Activated T-cell treated with anti-CD3 and anti-CD28 coated beads for 1 hour (primary cell): ENCODE measurements around the gene EPHA6.
"Not testable (repeated sequence)": the region's sequence is repeated elsewhere in the genome, so short reads cannot be mapped to it uniquely, and the experiment has no call there.

ENCODE experiments used
- DNase-seq: peaks from one replicate; pipeline ENCODE4 v3.0.0-alpha.2; 2020; ENCODE audit warnings: low read depth

The EPHA6 gene

DNA sequence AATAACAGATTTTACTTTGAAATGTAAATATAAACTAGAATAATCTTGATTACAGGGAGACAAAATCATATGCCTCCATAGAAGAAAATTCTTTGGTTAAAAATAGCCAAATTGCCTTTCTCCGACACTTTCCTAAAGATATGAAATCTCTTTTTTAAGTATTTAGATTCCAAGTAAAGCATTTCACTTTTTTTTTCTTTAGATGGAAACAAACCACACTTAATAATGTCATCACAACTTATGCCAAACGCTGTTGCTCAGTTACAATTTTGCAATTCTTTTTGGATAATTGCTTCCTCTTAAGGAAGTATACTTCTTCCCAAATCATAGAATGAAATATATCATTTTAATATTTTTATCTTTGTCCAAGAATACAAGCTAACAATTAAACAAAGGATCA, 656.1 kb downstream of the EPHA6 start:
- no peak for DNase-seq

DNA sequence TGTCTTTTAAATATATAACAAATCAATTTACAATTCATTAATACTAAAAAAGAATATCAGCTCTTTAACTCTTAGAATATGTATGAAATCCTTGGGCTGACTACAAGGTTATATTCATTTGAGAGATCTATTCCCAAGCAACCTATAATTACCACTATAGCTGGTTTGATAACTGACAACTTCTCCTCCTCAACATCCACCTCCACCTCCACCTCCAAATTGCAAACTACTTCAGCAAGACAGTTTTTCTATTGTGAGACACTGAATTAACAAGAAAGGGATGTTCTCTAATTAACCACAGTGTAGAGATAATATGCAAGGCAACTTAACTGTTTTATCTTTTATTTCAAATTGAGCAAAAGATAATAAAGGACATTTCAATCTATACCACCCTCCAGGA, 665.3 kb downstream of the EPHA6 start:
- DNase-seq: no peak

DNA sequence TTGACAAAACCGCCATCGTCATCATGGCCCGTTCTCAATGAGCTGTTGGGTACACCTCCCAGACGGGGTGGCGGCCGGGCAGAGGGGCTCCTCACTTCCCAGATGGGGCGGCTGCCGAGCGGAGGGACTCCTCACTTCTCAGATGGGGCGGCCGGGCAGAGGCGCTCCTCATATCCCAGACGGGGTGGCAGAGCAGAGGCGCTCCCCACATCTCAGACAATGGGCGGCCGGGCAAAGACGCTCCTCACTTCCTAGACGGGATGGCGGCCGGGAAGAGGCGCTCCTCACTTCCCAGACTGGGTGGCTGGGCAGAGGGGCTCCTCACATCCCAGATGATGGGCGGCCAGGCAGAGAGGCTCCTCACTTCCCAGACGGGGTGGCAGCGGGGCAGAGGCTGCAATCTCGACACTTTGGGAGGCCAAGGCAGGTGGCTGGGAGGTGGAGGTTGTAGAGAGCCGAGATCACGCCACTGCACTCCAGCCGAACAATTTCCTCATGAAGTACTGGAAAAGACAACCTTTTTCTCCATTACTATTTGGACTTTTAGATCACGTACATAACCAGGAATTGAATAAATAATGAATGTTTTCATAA, 666.4 kb downstream of the EPHA6 start:
- not testable (repeated sequence) for DNase-seq

DNA sequence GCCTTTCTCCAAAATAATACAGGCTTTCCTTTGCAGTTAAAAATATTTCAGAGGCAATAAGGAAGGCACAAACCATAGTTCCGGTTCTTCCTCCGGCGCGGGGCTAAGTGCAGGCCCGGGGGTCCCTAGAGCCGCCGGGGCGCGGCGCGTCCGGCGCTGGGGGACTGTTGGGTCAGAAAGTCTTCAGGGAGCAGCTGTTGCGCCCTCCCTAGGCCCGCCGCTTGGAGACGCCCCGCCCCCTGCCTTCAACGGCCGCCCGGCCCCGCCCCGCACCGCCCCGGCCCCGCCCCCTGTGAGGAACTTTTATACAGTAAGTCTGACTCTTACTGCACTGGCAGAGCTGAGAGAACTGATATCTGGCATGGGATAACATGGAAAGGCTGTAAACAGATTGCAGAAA, 667.0 kb downstream of the EPHA6 start:
- DNase-seq: no peak

DNA sequence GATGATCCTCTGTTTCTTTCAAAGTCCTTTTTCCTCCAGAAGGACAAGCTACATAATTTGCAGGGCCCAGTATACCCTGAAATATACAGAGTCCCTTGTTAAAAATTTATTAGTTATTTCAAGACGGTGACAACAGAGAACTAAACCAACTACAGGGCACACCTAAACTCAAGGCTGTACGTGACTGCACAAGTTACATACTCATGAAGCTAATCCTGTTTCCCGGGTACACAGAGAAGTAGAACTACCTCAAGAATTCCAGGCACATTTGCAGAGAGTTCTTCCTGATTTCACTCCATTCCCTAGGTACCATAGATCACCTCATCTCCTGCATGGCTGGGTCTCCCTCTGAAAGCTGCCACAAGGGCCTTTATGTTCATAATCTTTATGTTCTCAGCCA, 670.8 kb downstream of the EPHA6 start:
- DNase-seq: no peak

DNA sequence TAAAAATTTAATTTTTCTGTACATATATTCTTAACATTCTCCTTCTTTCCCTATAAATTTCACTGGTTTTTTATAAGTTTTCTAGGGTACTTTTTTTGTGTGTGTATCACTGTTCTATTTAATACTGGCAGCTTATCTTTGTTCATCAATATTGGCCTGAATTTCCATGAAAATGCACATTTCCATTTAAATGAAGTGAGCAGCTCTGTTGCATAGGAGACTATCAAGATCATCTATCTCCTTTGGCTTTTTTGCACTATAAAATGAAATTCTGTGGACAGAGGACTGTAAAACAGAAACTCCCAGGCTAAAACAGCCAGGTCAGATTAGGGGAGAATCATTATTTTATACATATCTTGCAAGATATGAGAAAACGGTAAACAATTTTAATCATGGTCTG, 673.2 kb downstream of the EPHA6 start:
- DNase-seq: no peak

DNA sequence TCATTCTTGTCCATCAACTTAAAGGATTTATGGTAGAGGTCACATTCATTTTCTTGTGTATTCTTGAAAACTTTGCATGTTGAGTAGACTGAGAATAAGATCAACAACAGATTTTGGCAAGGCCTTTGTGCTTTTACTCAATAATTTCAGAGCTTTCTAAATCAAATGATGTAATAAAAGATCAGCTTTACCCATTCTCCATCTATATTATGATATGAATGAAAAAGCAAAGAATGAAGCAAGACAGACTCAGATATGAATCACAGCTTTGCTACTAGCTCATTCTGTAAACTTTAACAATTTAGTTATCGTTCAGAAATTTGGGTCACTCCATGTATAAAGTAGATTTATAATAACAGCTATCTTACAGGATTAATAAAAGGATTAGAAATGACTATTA, 674.3 kb downstream of the EPHA6 start:
- no peak for DNase-seq

DNA sequence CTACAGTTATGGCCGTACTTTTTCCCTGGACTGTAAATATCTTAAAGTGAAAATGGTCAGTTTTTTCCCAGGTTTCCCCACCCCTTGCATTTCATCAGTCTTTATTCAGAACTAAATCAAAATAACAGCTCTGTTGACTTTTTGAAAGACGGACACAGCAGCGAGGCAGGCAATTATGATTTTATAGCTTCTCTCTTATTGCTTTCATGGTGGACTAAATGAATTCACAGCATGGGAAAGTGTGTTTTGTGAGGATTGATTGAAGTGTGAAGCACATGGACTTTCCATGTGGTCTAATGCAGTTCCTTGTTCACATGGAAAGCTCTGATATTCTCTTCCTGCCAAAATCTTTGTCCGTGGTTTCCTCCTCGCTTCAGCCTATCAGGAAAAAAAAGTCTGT, 681.5 kb downstream of the EPHA6 start:
- DNase-seq: no peak

DNA sequence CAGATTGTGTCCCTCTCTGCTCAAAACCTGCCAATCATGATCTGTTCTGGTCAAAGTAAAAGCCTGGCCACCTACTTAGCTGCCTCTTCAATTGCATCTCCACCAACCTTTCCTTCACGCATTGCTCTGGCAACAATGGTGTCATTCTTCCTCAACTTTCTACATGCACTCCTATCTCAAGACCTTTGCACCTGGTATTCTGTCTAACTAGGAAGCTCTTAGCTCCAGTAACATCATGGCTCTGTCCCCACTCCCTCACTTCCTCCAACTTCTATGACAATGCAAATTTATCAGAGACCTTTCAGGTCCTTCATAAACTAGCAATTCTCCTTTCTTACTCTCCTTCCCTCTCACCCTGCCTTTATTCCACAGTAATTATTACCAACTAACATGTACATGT, 682.7 kb downstream of the EPHA6 start:
- DNase-seq: no peak

DNA sequence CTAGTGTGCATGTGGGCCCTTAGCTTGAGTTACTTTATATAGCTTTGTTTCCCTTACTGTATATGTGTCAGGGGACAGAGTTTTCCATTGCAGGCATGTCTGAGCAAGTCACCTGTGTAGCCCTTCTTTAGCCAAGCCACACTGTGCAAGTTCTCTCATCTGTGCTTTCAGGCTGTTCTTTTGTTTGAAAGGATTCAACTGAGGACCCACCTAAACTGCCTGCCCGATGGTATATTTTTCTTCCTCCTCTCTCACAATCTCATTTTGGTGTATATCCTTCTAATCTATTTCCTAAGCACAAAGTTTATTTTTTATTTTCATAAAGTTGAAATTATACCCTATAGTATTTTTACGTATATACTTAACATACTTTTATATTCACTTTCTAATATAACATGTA, 690.1 kb downstream of the EPHA6 start:
- no peak for DNase-seq

DNA sequence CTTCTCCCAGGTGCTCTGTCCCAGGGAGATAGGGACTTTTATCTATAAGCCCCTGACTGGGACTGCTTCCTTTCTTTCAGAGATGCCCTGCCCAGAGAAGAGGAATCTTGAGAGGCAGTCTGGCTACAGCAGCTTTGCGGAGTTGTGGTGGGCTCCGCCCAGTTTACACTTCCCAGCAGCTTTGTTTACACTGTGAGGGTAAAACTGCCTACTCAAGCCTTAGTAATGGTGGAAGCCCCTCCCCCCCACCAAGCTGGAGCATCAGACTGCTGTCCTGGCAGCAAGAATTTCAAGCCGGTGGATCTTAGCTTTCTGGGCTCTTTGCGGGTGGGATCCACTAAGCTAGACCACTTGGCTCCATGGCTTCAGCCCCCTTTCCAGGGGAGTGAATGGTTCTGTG, 696.4 kb downstream of the EPHA6 start:
- no peak for DNase-seq

DNA sequence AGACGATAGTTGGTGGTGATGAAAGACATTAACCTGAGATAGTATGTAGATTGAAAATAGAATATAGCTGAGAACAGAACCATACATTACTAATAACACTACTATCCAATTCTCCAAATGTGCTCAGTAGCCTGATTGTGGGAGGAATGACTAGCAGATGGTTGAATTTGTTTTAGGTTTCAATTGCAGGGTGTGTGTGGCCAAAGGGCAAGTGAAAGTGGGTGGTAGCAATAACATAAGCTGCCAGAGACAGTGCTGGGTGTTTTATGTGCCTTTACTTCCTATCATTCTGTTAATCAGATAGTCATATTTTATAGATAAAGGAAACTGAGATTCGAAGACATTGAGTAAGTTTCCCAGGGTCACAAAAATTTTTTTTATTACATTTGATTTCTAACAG, 700.7 kb downstream of the EPHA6 start:
- no peak for DNase-seq

DNA sequence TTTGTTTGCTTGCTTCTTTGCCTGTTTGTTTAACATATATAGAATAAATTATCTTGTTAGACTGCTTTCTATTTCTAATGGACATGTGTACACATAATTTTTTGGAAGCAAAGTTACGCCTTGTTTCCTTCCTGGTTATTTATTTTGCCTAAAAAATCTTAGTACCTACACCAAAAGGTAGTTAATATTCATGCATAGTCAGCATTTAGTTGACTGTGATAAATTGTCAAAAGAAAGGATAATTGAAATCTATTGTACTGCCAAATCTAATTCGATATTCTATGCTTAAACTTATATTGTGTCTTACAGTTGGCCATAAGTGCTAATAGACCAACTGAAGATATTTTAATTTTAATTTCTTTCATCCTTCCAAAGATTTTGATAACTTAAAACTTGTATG, 716.3 kb downstream of the EPHA6 start:
- no peak for DNase-seq

DNA sequence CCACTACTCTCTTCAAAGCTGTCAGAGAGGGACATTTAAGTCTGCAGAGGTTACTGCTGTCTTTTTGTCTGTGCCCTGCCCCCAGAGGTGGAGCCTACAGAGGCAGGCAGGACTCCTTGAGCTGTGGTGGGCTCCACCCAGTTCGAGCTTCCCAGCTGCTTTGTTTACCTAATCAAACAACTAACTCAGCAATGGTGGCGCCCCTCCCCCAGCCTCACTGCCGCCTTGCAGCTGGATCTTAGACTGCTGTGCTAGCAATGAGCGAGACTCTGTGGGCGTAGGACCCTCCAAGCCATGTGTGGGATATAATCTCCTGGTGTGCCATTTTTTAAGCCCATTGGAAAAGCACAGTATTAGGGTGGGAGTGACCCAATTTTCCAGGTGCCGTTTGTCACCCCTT, 733.2 kb downstream of the EPHA6 start:
- not testable (repeated sequence) for DNase-seq

DNA sequence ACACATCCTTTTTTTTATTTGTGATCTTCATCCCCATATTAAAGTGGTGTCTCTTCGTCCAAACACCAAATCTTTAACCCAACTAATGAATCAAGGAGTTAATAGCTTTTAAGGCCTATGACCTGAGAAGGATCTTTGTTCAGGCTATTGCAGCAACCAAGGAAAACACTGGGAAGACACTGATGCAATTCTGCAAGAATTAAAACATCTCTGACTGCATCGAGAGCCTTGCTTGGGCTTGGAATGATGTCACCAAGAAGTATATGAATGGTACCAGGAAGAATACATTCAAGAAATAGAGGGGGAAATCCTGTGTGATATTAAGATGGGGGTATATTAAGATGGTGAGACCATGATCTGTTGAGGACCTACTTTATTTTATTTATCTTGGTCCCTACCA, 736.0 kb downstream of the EPHA6 start:
- no peak for DNase-seq

DNA sequence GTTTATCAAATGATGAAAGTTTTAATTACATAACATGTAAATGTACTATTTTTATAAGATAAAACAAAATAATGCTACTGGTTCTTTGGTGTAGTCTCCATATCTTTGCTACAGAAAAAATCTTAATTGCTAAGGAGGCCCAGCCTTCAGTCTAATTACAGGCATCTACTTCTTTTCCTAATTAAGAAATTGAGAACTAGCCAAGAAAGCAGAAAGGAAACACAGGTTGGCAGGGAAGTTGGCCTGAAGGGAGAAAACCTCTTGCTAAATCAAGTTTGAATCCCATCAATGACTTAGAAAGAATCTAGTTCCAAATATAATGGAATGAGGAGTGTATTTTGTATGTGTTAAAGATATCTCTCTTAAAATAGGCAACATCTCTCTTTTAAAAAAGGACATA, 737.8 kb downstream of the EPHA6 start:
- DNase-seq: no peak

DNA sequence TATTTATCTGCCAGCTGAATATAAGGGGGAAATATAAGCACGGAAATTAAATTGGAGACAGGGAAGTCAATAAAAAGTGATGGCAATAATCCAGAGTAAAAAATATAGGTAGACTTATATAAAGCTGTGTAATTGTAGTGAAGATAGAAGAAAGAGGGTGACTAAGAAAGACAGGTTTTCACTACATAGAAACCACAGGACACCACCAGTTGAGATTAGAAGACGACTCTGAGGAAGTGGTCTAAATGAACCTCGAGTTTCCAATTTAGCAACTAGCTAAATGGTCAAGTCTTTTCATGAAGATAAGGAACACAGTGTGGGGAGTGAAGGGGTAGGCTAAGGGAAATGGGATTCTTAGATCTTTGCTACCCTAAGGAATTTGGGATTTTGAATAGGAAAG, 761.3 kb downstream of the EPHA6 start:
- DNase-seq: no peak

DNA sequence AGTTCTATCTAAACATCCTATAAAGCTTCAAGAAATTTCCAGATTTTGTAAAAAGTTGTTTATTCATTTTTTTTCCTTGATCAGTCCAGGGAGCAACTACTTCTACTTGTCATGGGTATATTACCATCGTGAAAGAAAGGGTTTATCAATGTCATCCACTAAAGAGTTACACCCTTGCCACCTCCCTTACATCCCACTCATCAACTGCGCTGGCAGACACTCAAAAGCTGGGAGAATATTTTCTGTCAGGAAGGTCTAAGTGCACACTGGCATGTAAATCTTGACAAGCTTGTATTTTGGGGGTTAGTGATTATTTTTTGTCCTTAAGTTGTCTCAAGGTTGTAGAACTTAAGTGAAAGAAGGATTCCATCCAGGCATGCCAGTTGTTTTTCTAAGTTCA, 761.8 kb downstream of the EPHA6 start:
- no peak for DNase-seq

DNA sequence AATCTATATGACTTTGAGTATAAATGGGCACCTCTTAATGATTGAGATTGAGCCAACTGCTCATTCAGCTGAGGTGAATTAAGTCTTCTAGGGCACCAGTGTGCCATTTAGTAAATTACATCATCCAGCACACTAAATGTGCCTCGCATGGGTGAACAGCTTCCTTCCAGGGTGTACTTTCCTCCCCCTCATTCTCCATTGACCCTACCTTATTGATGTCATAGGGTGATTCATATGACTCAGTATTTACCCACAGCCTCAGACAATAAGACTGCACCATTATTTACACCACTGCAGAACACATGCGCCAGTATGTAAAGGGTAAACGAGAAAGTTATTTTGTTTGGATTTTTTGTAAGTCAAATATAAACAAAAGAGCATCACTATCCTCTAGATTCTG, 765.0 kb downstream of the EPHA6 start:
- no peak for DNase-seq

DNA sequence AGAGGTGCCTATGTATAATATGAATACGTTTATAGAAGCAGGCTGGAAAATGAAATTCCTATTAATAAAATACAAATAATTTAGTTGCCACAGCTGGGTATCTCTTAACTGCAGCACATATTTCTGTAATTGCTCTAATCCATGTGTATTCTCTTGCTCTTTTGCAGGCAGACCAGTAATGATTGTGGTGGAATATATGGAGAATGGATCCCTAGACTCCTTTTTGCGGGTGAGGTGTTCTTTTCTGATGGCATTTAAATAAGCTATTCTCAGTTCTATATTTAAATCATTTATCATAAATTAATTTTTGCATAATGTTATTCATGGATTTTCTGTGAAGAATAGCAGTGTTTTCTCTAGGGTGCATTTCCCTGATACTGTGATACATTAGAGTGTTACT, 796.2 kb downstream of the EPHA6 start:
- DNase-seq: no peak

DNA sequence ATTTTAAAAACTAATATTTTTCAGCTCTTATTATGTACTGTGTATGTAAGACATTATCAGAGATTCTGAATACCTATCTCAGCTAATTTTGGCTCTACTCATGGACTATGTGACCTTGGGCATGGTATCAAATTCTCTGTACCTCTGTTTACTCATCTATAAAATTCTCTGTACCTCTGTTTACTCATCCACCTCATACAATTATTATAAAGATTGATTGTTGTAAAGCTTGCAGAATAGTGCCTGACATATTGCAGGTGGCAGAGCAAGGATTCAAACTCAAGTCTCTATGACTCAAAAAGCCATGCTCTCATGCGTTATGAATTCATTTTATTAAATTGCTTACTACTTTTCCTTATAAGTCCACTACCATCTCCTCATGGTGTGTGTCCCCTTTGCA, 798.2 kb downstream of the EPHA6 start:
- DNase-seq: no peak

DNA sequence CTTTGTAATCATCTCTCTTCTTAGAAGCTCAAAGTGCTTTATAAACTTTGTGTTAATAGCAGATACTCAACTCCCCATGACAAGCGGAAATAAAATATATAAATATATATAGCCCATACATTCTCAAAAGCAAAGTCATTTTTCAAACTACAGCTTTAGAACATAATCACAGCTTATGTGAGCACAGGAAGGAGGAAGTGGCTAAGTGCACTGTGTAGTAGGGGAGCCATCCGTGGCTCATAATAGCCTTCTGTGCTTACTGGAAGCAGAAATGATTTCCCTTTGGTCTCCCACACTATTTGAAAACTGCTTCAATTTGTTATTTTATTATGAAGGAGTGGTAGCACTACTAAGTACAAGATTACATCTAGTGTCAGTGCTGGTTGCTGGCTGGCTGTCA, 798.7 kb downstream of the EPHA6 start:
- no peak for DNase-seq

DNA sequence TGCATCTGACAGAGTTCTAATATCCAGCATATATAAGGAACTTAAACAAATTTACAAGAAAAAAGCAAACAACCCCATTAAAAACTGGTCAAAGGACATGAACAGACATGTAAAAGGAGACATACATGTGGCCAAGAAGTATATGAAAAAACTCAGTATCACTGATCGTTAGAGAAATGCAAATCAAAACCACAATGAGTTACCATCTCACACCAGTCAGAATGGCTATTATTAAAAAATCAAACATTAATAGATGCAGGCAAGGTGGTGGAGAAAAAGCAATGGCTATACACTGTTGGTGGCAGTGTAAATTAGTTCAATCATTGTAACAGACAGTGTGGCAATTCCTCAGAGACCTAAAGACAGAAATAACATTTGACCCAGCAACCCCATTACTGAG, 806.1 kb downstream of the EPHA6 start:
- DNase-seq: not testable (repeated sequence)

DNA sequence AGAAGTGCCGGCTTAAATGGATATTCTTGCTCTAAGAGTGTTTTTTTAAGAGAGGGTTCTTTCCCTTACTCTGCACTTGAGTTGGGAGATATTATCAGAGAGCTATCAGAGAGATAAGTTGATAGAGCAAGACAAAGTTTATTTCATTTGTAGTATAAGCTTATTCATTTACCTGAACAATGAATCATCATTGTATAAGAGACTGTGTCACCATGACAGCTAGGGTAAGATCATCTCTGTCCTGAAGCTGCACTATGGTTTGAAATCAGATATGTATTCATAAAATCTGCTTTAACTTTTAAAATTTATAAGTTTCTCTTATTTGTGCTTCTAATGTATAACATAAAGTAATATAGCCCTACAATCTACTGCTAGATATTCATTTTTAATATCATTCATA, 822.1 kb downstream of the EPHA6 start:
- no peak for DNase-seq

DNA sequence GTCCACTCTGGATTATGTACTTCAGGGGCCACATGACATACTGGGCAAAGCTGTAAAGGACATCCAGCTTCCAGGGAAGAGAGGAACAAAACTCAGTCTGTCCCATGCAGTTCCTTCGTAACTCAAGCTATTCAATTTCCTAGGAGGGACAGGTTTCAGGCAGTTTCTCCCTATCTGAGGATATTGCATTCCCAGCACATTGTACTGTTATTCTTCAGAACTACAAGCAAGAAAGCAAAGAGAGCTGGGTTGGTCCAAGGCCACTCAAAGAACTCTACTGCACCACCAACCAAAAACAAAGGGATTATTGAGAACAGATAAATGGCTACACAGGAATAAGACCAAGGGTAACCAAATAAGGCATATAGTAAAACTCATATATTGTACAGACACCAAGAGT, 832.5 kb downstream of the EPHA6 start:
- DNase-seq: no peak
